Suprapubic skin (tissue), 4 donors: ENCODE data around the gene PRDM11. TPM values are rescaled to one million over a fixed set of nuclear protein-coding genes. Genes with fewer than 3 reads are reported as not detected.
A peak's percentile ranks its signal among the peaks of the same experiment; 100 is the strongest.

Experiments used
- DNase-seq, 2 donors: peaks; one replicate each; pipeline ENCODE4 v3.0.0-alpha.2; 2019; ENCODE audit warnings: low spot score in 2 of 2
- H3K27ac ChIP-seq: fragments of 200-600 bp; sonication (generic); one replicate; pipeline ENCODE4 v1.5.1; 2019
- H3K27me3 ChIP-seq: fragments of 200-600 bp; sonication (generic); one replicate; pipeline ENCODE4 v1.5.1; 2019
- H3K36me3 ChIP-seq: fragments of 200-600 bp; sonication (generic); one replicate; pipeline ENCODE4 v1.5.1; 2019
- H3K4me1 ChIP-seq: fragments of 200-600 bp; sonication (generic); one replicate; pipeline ENCODE4 v1.5.1; 2019
- H3K4me3 ChIP-seq: fragments of 200-600 bp; sonication (generic); one replicate; pipeline ENCODE4 v1.5.1; 2019; ENCODE audit warnings: mild to moderate bottlenecking
- H3K9me3 ChIP-seq: fragments of 200-600 bp; sonication (generic); one replicate; pipeline ENCODE4 v1.5.1; 2019
- EP300 ChIP-seq: sonication (generic); formaldehyde crosslinking; IDR thresholded peaks from one replicate; pipeline ENCODE4 v1.6.1; 2017; ENCODE audit warnings: antibody characterized with exemption
- POLR2A ChIP-seq, 2 donors: fragments of 450-650 bp; IDR thresholded peaks; one replicate each; pipeline ENCODE4 v1.6.1; 2017; ENCODE audit warnings: antibody characterized with exemption in 2 of 2, mild to moderate bottlenecking in 2 of 2, moderate library complexity in 2 of 2
- POLR2AphosphoS5 ChIP-seq, 3 donors: sonication (generic); formaldehyde crosslinking; IDR thresholded peaks; one replicate each; pipeline ENCODE4 v1.6.1; 2017; ENCODE audit warnings: antibody characterized with exemption in 3 of 3
- WGBS: methylation state at CpG from one replicate; pipeline ENCODE4 v1.1.5; 2018; 5-methylcytosine and 5-hydroxymethylcytosine counted together
- total RNA-seq, 4 donors: library from RNA; depleted of rRNA; stranded (reverse); fragments of >200 nt; gene quantifications; one replicate each; pipeline ENCODE4 v1.1.0, GENCODE V29; 2016
- TF ChIP-seq, protein P1 (sequence below), 2 donors: fragments of 200-600 bp in 1 of 2; fragments of 450-650 bp in 1 of 2; sonication (generic) in 1 of 2; IDR thresholded peaks; one replicate each; pipeline ENCODE4 v1.5.1; 2016 to 2019; ENCODE audit warnings: antibody characterized with exemption in 2 of 2, mild to moderate bottlenecking in 1 of 2, moderate library complexity in 1 of 2

Gene PRDM11
- total RNA-seq, 4 donors from 2014 or later: 9.1 to 11.9 (median 11.0) TPM

DNA sequence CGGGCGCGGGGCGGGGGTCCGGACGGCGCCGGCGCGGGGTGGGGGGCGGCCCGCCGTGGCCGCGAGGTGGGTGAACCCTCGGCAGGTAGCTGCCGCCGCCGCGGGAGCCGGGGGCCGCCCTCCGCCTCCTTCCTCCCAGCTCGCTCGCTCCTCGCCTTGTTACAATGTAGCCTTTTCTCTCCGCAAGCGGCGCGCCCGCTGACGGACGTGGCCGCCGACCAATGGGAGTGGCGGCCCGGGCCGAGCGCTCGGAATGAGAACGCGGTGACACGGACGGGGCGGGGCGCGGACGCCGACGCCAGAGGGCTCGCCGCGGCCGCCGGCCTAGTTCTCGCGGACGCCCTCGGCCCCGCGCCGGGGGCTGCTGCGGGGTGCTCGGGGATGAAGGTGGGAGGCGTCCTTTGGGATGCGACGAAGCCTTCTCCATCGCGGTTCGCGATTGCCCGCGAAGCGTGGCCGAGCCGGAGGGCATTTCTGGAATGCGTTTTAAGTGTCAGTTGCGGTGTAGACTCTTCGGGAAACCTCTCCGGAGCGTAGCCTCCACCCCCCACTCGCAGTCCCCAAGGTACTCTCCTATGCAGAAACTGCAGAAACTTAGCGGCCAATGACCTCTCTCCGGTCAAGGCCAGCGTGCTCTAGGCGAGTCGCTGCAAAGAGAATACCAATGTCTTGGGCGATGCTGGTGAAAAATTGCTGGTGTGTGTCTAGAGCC, 734 bp downstream of the PRDM11 start:
- Histone ChIP-seq H3K27ac (peak overlapping the region; percentile 99), H3K36me3 (no peaks in the 10 kb centered on the region), H3K9me3 (no peaks in the 10 kb centered on the region), H3K27me3 (no peaks in the 10 kb centered on the region), H3K4me1 (peaks cover 28% of the 10 kb centered on the region), H3K4me3 (peak overlapping the region; percentile 82)
- DNase-seq: peak; percentile 96
- WGBS: 1% methylated on average over 10 of the region's 88 CpGs
- peak; percentile 26 to 30 for TF ChIP-seq POLR2A (IDR thresholded peaks at IDR 0.05)
- TF ChIP-seq EP300: no peak
- TF ChIP-seq POLR2AphosphoS5 (IDR thresholded peaks at IDR 0.05): peak in 1 of 3 donors; percentile 55
- TF ChIP-seq, protein P1, sequence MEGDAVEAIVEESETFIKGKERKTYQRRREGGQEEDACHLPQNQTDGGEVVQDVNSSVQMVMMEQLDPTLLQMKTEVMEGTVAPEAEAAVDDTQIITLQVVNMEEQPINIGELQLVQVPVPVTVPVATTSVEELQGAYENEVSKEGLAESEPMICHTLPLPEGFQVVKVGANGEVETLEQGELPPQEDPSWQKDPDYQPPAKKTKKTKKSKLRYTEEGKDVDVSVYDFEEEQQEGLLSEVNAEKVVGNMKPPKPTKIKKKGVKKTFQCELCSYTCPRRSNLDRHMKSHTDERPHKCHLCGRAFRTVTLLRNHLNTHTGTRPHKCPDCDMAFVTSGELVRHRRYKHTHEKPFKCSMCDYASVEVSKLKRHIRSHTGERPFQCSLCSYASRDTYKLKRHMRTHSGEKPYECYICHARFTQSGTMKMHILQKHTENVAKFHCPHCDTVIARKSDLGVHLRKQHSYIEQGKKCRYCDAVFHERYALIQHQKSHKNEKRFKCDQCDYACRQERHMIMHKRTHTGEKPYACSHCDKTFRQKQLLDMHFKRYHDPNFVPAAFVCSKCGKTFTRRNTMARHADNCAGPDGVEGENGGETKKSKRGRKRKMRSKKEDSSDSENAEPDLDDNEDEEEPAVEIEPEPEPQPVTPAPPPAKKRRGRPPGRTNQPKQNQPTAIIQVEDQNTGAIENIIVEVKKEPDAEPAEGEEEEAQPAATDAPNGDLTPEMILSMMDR (IDR thresholded peaks at IDR 0.05): no peak

DNA sequence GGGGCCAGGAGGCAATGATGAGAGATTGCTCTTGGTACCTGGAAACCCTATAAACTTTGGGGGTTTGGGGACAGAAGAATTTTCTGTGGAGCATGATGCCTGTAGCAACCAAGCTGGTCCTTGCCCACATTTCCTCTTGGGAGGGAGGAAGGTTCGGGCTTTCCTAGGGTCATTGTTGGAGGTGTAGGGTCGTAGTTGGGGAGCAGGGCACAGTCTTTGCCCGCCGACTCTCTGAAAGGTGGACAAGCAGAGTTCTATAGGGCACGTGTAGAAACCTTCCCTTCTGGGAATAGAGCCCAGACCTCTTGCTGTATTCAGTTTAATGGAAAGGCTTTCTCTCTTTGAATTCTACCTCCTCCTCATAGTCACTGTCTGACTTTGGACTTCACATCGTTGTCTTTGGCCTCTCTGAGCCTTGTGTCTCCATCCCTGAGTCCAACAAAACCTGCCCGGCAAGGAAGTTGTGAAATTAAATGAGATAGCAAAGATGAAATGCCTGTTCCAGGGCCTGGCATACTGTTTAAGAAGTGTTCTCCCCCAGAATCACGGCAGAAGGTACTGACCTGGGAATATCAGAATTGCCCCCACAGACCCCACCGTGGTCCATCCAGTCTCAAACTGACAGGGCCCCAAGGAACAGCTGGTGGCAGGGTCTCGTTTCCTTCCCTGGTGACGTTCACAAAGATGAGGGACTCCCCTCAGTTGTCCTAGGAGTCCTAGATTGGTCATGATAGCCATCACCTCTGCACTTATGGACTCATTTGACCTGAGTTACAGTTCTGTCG, 1.6 kb downstream of the PRDM11 start:
- no peak for DNase-seq
- peaks cover 28% of the 10 kb centered on the region for H3K4me1 ChIP-seq
- no peaks in the 10 kb centered on the region for H3K9me3 ChIP-seq
- H3K27ac ChIP-seq: no peak overlapping the region
- TF ChIP-seq POLR2AphosphoS5 (IDR thresholded peaks at IDR 0.05) (no peak), EP300 (no peak), POLR2A (IDR thresholded peaks at IDR 0.05) (no peak)
- TF ChIP-seq, protein P1 (IDR thresholded peaks at IDR 0.05): no peak
- H3K4me3 ChIP-seq: peak overlapping the region; percentile 82
- H3K27me3 ChIP-seq: no peaks in the 10 kb centered on the region
- H3K36me3 ChIP-seq: no peaks in the 10 kb centered on the region
- WGBS: 67% methylated on average over 12 of the region's 12 CpGs

DNA sequence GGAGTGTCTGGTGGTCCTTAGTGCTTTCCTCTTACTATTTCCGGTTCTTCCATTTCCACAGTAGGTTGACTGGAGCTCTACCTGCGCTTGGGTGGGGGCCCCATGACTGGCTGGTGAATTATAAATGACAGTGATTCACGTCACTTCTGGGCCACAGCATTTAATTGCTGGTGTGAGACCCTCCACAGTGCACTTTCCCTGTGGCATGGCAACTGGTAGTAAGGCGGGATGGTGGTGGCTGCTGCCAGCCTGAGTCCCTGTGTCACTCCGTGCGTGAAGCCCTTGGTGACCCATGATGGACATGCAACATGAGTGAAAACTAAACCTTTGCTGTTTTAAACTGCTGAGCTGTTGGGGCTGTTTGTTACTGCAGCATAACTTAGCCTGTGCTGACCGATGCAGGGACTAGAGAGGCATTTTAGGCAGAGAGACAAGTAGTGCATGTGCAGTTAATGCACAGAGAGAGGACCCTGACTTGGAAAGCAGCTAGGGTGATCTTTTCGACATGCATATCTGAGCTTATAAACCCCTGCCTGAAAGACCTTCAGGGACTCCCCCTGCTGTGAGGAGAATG, 3.1 kb downstream of the PRDM11 start:
- H3K4me1 ChIP-seq: peaks cover 28% of the 10 kb centered on the region
- H3K9me3 ChIP-seq: no peaks in the 10 kb centered on the region
- H3K36me3 ChIP-seq: no peaks in the 10 kb centered on the region
- H3K27me3 ChIP-seq: no peaks in the 10 kb centered on the region
- H3K27ac ChIP-seq: no peak overlapping the region
- WGBS: 93% methylated on average over 8 of the region's 8 CpGs
- TF ChIP-seq POLR2AphosphoS5 (IDR thresholded peaks at IDR 0.05): no peak
- no peak for TF ChIP-seq EP300
- TF ChIP-seq, protein P1 (IDR thresholded peaks at IDR 0.05): no peak
- no peak for TF ChIP-seq POLR2A (IDR thresholded peaks at IDR 0.05)
- no peak overlapping the region for H3K4me3 ChIP-seq
- no peak for DNase-seq

DNA sequence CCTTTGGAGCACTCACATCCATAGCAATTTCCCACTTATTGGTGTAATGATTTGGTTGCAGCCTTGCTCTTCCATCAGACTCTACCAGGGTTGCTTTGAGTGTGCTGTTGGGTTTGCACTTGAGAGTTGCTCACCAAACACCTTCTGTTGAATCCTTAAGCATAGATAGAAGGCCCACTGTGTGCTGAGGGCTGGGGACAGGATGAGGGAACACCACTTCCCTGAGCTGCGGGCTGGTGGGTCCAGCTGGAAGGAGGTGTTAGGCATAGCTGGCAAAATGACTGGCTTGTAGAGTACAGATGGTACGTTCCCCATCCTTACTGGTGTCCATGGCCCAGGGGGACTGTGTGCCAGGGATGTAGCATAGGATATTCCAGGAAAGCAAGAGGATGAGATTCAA, 3.9 kb downstream of the PRDM11 start:
- Histone ChIP-seq H3K27me3 (no peaks in the 10 kb centered on the region), H3K36me3 (no peaks in the 10 kb centered on the region), H3K9me3 (no peaks in the 10 kb centered on the region), H3K4me1 (peaks cover 35% of the 10 kb centered on the region), H3K27ac (no peak overlapping the region), H3K4me3 (no peak overlapping the region)
- WGBS: 100% methylated on average over 1 of the region's 2 CpGs
- DNase-seq: no peak
- TF ChIP-seq EP300 (no peak), POLR2AphosphoS5 (IDR thresholded peaks at IDR 0.05) (no peak), POLR2A (IDR thresholded peaks at IDR 0.05) (no peak)
- TF ChIP-seq, protein P1 (IDR thresholded peaks at IDR 0.05): no peak

DNA sequence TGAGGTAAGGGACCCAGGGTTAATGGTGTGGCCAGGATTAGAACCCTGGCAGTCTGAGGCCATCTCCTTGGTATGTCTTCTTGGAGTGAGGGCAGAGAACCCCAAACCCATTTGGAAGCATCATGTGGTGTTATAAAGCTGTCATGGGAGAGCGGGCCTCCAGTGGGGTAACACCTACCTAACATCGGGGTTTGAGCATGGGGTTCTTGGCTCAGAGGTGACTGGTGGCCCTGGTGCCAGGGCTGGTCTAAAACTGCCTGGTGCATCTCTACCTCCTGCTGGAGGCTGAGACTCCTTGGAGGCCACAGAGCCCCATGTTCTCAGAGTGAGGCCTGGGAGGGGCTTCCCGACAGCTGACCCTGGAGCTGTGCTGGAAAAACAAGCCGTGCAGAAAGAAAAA, 4.5 kb downstream of the PRDM11 start:
- Histone ChIP-seq H3K27ac (no peak overlapping the region), H3K4me1 (peaks cover 35% of the 10 kb centered on the region), H3K27me3 (no peaks in the 10 kb centered on the region), H3K9me3 (no peaks in the 10 kb centered on the region), H3K36me3 (no peaks in the 10 kb centered on the region), H3K4me3 (no peak overlapping the region)
- DNase-seq: peak in 1 of 2 donors; percentile 61
- TF ChIP-seq EP300 (no peak), POLR2A (IDR thresholded peaks at IDR 0.05) (no peak), POLR2AphosphoS5 (IDR thresholded peaks at IDR 0.05) (no peak)
- TF ChIP-seq, protein P1 (IDR thresholded peaks at IDR 0.05): no peak
- 81% methylated on average over 4 of the region's 4 CpGs for WGBS
